Measurements from ENCODE around the gene YBX3.

DNA sequence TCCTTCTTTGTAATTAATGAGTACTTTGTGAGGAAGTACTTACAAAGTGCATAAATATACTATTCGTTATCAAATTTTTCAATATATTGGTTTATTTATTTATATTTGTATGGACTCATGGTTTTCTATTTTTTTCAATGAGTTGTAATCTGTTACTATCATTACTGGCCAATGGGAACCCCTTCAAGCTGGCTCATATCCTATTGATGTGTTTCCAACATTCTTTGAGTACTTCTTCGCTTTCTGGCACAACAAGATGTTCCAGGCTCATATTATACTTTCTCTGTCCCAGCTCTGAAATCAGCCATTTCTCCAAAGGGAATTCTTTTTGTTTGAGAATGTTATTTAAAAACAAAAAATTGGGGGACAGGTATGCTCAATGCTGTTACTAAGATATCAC is 17.5 kb downstream of the YBX3 start:
- TF ChIP-seq CTCF (IDR thresholded peaks at IDR 0.05) = no peak
- no peak for TF ChIP-seq EZH2 (IDR thresholded peaks at IDR 0.05; ENCODE audit: borderline replicate concordance, insufficient read depth, low read depth, low read length, poor library complexity, severe bottlenecking)
